Bronchial epithelial cell (primary cell): ENCODE results near the gene MLEC. TPM values are rescaled to one million over a fixed set of nuclear protein-coding genes. Genes with fewer than 3 reads are reported as not detected.

Experiments
- DNase-seq: peaks from one replicate; pipeline ENCODE4 v3.0.0-alpha.2; 2010; ENCODE audit warnings: low read depth
- FAIRE-seq: peaks from 2 replicates; lab custom pipeline; 2011; peaks lifted over from hg19 to GRCh38; lab: Jason Lieb, UNC
- H3K27me3 ChIP-seq: 2 replicates; pipeline ENCODE4 v1.5.1; 2011; ENCODE audit warnings: low read length; ENCODE audit not compliant: control insufficient read depth, insufficient read depth
- H3K36me3 ChIP-seq: 2 replicates; pipeline ENCODE4 v1.5.1; 2011; ENCODE audit warnings: low read length; ENCODE audit not compliant: control insufficient read depth, insufficient read depth
- H3K4me3 ChIP-seq: 2 replicates; pipeline ENCODE4 v1.5.1; 2011; ENCODE audit warnings: mild to moderate bottlenecking, low read depth, low read length, control low read depth
- total RNA-seq: library from RNA; depleted of rRNA; stranded (reverse); fragments of >200 nt; gene quantifications from 2 replicates; pipeline ENCODE4 v1.2.1, GENCODE V29; 2014
- TF ChIP-seq, protein P1 (sequence below): IDR thresholded peaks from 2 replicates; pipeline ENCODE4 v1.5.1; 2011; ENCODE audit warnings: mild to moderate bottlenecking, moderate library complexity, low read length, control low read depth, inconsistent platforms; ENCODE audit not compliant: insufficient read depth, severe bottlenecking

The MLEC gene
- total RNA-seq, 1 donor from 2014 or later, result 61.9 TPM

- TF ChIP-seq, protein P1, sequence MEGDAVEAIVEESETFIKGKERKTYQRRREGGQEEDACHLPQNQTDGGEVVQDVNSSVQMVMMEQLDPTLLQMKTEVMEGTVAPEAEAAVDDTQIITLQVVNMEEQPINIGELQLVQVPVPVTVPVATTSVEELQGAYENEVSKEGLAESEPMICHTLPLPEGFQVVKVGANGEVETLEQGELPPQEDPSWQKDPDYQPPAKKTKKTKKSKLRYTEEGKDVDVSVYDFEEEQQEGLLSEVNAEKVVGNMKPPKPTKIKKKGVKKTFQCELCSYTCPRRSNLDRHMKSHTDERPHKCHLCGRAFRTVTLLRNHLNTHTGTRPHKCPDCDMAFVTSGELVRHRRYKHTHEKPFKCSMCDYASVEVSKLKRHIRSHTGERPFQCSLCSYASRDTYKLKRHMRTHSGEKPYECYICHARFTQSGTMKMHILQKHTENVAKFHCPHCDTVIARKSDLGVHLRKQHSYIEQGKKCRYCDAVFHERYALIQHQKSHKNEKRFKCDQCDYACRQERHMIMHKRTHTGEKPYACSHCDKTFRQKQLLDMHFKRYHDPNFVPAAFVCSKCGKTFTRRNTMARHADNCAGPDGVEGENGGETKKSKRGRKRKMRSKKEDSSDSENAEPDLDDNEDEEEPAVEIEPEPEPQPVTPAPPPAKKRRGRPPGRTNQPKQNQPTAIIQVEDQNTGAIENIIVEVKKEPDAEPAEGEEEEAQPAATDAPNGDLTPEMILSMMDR, result no peak
- DNase-seq (no peak), FAIRE-seq (no peak)
- Histone ChIP-seq H3K36me3 (no peaks in the 10 kb centered on the region), H3K4me3 (no peak overlapping the region), H3K27me3 (no peaks in the 10 kb centered on the region)
Observed at GRCh38 chr12:120739821-120740613, 53.1 kb downstream of the MLEC start.

DNA sequence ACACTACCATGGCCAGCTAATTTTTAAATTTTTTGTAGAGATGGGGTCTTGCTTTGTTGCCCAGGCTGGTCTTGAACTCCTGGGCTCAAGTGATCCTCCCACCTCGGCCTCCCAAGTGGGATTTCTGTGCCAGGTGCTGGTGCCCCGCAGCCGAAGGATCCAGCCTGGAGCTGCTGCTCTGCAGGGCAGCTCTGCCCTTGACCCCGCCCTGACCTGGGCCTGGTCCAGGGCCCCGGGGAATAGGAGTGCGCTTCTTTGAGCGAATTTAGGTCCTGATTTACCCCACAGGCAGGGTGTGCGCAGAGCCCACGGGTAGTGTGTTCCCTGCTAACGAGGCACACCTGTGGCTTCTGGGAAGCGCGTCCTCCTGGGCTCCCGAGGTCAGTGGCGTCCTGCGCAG is 53.9 kb downstream of the MLEC start:
- H3K36me3 ChIP-seq, result no peaks in the 10 kb centered on the region
- H3K27me3 ChIP-seq, result no peaks in the 10 kb centered on the region
- FAIRE-seq, result no peak

GRCh38 chr12:120741476-120742421 is 54.8 kb downstream of the MLEC start:
- TF ChIP-seq, protein P1, result no peak
- no peak overlapping the region for H3K4me3 ChIP-seq
- no peak for FAIRE-seq
- H3K27me3 ChIP-seq, result no peaks in the 10 kb centered on the region
- no peak for DNase-seq
- H3K36me3 ChIP-seq, result no peaks in the 10 kb centered on the region

More for the DNA sequence above, 53.9 kb downstream of the MLEC start:
- DNase-seq, result no peak
- H3K4me3 ChIP-seq, result no peak overlapping the region
- TF ChIP-seq, protein P1, result no peak

- TF ChIP-seq, protein P1, result no peak
- DNase-seq, result no peak
- FAIRE-seq, result no peak
- H3K4me3 ChIP-seq, result no peak overlapping the region
- no peaks in the 10 kb centered on the region for H3K36me3 ChIP-seq
- H3K27me3 ChIP-seq, result no peaks in the 10 kb centered on the region
Observed at GRCh38 chr12:120744922-120745493, 58.1 kb downstream of the MLEC start.

DNA sequence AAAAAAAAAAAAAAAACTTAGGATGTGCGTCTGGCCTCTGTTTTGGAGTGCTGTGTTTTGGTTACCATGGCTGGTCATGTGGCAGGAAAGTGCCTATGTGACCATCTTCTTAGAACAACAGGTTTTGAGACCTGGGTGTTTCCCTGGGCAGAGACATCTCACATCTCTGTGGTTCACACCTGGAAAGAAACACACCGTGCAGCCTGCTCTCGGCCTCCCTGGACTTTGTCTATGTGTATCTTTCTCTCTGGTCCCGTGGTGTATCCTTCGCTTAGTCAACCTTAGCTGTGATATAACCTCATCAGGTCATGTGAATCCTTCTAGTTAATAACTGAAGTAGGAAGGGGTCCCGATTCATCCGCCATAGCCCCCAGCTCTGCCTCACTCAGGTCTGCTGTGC is 61.3 kb downstream of the MLEC start:
- no peaks in the 10 kb centered on the region for H3K27me3 ChIP-seq
- no peak for DNase-seq
- FAIRE-seq, result no peak
- H3K4me3 ChIP-seq, result no peak overlapping the region
- no peaks in the 10 kb centered on the region for H3K36me3 ChIP-seq
- TF ChIP-seq, protein P1, result no peak
